Omental fat pad (tissue), 4 donors: ENCODE measurements around the gene UTP14A. TPM values are rescaled to one million over a fixed set of nuclear protein-coding genes. Genes with fewer than 3 reads are reported as not detected.

Source experiments
- ATAC-seq: fragments of 150-250 bp; one replicate; pipeline ENCODE4 v1.9.1; 2016; ENCODE audit warnings: mild to moderate bottlenecking, moderate library complexity; ENCODE audit not compliant: low FRiP score
- DNase-seq: peaks from one replicate; pipeline ENCODE4 v3.0.0-alpha.2; 2019; ENCODE audit warnings: low spot score
- CTCF ChIP-seq, 3 donors: fragments of 450-650 bp; IDR thresholded peaks; one replicate each; pipeline ENCODE4 v1.5.1; 2016 to 2017; ENCODE audit warnings: antibody characterized with exemption in 3 of 3, mild to moderate bottlenecking in 3 of 3, moderate library complexity in 2 of 3
- total RNA-seq, 4 donors: library from RNA; depleted of rRNA; stranded (reverse); fragments of >200 nt; gene quantifications; one replicate each; pipeline ENCODE4 v1.1.0, GENCODE V29; 2016

Gene UTP14A
- total RNA-seq, 4 donors from 2014 or later = 12.5 to 31.6 (median 16.2) TPM

- ATAC-seq (no peak), DNase-seq (no peak)
- no peak for TF ChIP-seq CTCF (IDR thresholded peaks at IDR 0.05)
These were observed 2.7 kb downstream of the UTP14A start for GRCh38 chrX:129908636-129909035.

DNA sequence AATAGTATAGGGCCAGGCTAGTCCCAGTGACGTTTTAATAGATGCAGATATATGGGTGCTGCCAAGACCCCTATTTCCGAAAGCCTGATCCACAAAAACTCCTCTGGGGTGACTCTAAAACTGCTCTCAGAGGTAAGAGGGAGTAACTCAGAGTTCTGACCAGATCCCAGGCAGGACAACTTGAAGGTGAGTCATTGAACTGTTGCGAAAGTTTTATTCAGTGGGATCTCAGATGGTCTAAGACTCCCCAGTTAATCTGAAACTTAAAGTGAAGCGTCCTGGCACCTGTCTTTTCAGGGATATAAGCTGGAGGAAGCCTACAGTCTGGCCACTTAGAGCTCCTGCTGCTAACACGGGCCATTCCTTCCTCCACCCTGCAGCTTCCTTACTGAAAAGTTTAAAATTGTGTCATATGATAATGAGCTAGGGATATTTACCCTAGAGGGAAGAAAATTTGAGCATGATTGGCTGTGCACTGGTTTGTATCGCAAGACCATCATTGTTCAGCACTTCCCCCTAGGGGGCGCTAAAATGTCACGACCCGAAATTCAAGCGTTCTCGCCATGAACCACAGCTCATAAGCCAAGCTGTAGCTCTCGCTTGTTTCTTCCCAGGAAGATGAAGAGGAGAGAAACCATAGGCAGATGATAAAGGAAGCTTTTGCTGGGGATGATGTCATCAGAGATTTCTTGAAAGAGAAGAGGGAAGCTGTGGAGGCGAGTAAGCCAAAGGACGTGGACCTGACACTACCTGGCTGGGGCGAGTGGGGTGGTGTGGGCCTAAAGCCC is 19.5 kb downstream of the UTP14A start:
- TF ChIP-seq CTCF (IDR thresholded peaks at IDR 0.05) = peak in 1 of 3 donors; percentile 25
- ATAC-seq (peak; percentile 52), DNase-seq (no peak)

- TF ChIP-seq CTCF (IDR thresholded peaks at IDR 0.05) = no peak
- ATAC-seq = no peak
- no peak for DNase-seq
These were observed 25.0 kb downstream of the UTP14A start for GRCh38 chrX:129930941-129931410.

DNA sequence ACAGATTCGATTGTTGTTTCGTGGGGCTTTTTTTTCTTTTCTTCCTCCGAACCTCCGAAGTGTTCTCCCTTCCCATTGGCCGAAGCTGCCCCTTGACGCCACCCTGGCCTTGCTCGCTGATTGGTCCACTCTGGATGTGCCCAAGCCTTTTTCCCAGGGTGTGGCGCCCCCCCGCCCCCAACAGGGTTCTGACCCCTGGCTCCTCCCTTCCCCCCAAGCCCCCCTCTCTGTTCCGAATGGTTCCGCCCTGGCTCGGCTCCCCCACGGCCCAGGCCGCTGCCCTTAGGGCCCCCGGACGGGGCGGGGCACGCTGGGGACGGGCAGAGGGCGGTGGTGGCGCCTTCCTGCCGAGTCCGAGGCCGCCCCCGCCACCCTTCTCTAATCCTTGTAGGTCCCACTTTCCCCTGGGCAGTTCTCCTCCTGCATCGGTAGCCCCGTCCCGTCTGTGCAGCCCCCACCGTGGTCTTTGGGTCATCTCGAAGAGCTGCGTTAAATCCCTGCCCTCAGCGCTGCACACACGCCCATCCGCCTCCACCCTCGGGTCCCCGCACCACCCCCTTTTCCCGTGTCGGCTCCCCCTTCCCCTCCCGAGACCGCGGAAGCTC is 25.5 kb downstream of the UTP14A start:
- DNase-seq (peak; percentile 54), ATAC-seq (peak; percentile 83)
- TF ChIP-seq CTCF (IDR thresholded peaks at IDR 0.05) = no peak

DNA sequence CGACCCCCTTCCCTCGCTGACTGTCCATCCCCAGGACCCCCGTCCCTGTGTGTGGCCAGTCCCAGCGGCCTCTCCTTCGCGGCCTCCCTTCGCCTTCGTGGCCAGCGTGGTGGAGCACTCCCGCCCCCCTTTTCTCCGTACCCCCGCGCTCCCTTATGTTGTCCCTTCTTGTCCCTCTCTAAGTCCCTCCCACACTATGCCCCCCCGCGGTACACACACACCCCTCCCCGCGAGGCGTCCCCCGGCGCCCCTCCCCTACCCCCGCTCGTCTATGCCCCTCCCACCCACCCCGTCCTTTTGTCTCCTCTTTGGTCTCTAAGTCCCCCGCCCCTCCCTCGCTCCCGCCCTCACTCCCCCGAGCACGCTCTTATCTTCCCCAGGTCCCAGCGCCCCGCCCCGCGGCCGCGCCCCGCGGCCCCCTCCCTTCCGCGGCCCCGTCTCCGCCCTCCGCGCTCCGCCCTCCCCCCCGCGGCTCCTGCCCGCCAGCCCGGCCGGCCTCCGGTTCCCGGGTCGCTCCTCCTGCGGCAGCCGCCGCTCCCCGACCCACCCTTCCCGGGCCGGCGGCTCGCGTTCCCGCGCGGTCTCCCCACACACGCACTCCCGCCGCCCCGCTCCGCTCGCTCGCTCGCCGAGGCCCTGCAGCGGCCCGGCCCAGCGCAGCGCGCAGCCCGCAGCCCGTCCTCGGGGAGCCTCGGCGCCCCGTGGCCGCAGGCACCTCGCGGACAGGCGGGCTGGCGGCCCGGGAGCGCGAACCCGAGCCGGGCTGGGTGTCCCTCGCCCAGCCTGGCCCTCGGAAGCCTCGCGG is 26.3 kb downstream of the UTP14A start:
- DNase-seq (peak; percentile 31), ATAC-seq (peak; percentile 57)
- TF ChIP-seq CTCF (IDR thresholded peaks at IDR 0.05) = no peak

DNA sequence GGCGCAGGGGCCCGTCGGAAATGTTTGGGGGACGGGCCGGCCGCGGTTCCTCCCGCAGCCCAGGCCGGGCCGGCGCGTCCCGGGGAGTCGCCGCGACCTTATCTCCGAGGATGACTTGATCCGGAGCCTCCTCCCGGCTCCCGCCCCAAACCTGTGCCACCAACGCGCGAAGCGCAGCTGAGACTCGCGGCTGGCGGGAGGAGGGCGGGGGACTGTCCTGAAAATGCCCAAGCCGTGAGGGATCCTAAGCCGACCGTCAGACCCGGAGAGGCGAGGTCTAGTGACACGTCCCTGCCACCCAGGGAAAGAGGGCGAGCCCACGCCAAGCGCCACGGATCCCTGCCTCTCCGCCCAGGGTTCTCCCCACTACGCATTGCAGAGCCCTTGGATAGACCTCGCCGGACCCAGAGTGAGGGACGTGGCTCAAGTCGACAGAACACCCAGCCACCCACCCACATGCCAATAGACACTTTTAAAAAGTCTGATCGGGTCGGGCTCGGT is 26.9 kb downstream of the UTP14A start:
- TF ChIP-seq CTCF (IDR thresholded peaks at IDR 0.05) = no peak
- DNase-seq = no peak
- ATAC-seq = no peak
